ENCODE data around the gene VAT1L. TPM values are rescaled to one million over a fixed set of nuclear protein-coding genes. Genes with fewer than 3 reads are reported as not detected.

Gene VAT1L
- total RNA-seq, 6 experiments from 2014 or later: not detected

DNA sequence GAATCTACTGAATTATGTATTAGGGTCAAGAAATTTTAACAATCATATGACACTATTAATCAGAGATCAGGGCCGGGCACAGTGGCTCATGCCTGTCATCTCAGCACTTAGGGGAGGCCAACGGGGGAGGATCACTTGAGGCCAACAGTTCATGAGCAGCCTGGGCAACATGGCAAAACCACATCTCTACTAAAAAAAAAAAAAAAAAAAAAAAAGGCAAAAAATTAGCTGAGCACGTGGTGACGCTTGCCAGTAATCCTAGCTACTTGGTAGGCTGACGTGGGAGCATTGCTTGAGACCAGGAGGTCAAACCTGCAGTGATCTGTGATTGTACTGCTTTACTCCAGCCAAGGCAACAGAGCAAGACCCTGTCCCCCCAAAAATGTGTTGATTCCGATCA, 181.5 kb downstream of the VAT1L start:
- Mint-ChIP-seq H3K36me3 (ENCODE audit: low read depth) (peaks cover 7% of the 10 kb centered on the region), H3K27me3 (ENCODE audit: insufficient read depth) (no peaks in the 10 kb centered on the region; the same call in 1 of the 2 replicates), H3K9me3 (peaks cover 9% of the 10 kb centered on the region), H3K27ac (no peak overlapping the region), H3K4me3 (no peak overlapping the region), H3K4me1 (ENCODE audit: low read depth) (no peaks in the 10 kb centered on the region)
- DNase-seq: no peak
- TF ChIP-seq CTCF (IDR thresholded peaks at IDR 0.05): no peak

GRCh38 chr16:77970371-77970770, 182.0 kb downstream of the VAT1L start:
- DNase-seq: no peak
- H3K4me3 Mint-ChIP-seq: no peak overlapping the region
- no peak for TF ChIP-seq CTCF (IDR thresholded peaks at IDR 0.05)
- H3K27ac Mint-ChIP-seq: no peak overlapping the region
- no peaks in the 10 kb centered on the region for H3K4me1 Mint-ChIP-seq (ENCODE audit: low read depth)
- H3K27me3 Mint-ChIP-seq (ENCODE audit: insufficient read depth): no peaks in the 10 kb centered on the region
- H3K36me3 Mint-ChIP-seq (ENCODE audit: low read depth): 0 out of 2 replicates have a peak, but pooled peaks cover 4% of the 10 kb centered on the region
- peaks cover 9% of the 10 kb centered on the region; the same call in 1 of the 2 replicates for H3K9me3 Mint-ChIP-seq

DNA sequence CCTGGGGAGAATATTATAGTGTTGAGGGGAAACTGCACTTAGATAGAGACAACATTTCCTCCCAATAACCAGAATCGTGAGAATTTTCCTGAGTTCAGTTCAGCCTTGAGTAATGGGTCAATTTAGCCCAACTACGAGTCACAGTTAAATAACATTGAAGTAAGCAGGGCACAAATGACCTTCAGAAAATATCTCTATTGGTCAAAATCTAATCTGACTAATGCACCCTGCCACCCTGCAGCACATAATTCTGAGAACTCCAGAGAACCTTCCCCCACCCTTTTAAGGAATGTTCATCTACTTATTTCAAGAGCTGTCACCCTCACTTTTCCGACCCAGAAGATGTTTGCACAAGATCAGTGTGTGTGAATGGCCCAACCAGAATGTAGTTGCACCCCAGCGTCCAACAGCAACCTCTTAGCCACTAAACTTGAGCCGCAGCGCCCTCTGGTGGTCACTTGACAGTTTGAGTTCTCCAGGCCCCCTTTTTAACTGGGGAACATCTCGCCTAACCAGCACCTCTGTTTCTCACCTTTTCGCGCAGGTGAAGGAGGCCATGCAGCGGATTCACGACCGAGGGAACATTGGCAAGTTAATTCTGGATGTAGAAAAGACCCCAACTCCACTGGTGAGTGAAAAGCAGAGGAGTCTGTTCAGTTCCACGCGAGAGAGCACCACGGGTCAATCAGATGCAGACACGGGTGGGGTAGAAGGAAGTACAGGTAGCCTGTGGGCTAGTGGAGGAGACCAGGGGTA, 183.1 kb downstream of the VAT1L start:
- H3K27ac Mint-ChIP-seq: no peak overlapping the region
- no peaks in the 10 kb centered on the region for H3K27me3 Mint-ChIP-seq (ENCODE audit: insufficient read depth)
- no peak overlapping the region for H3K4me3 Mint-ChIP-seq
- peak; percentile 82 for TF ChIP-seq CTCF (IDR thresholded peaks at IDR 0.05)
- peak; percentile 45 for DNase-seq
- 0 out of 2 replicates have a peak, but pooled peaks cover 4% of the 10 kb centered on the region for H3K36me3 Mint-ChIP-seq (ENCODE audit: low read depth)
- H3K9me3 Mint-ChIP-seq: peaks cover 13% of the 10 kb centered on the region; the same call in 1 of the 2 replicates
- H3K4me1 Mint-ChIP-seq (ENCODE audit: low read depth): no peaks in the 10 kb centered on the region

GRCh38 chr16:77972062-77972392, 183.7 kb downstream of the VAT1L start:
- Mint-ChIP-seq H3K27ac (no peak overlapping the region), H3K4me1 (ENCODE audit: low read depth) (no peaks in the 10 kb centered on the region), H3K9me3 (peaks cover 15% of the 10 kb centered on the region; the same call in 1 of the 2 replicates), H3K27me3 (ENCODE audit: insufficient read depth) (no peaks in the 10 kb centered on the region), H3K4me3 (no peak overlapping the region), H3K36me3 (ENCODE audit: low read depth) (0 out of 2 replicates have a peak, but pooled peaks cover 4% of the 10 kb centered on the region)
- no peak for TF ChIP-seq CTCF (IDR thresholded peaks at IDR 0.05)
- DNase-seq: no peak

GRCh38 chr16:77974883-77975282, 186.5 kb downstream of the VAT1L start:
- DNase-seq: no peak
- H3K27ac Mint-ChIP-seq: no peak overlapping the region
- H3K4me3 Mint-ChIP-seq: no peak overlapping the region

More at GRCh38 chr16:77974883-77975282, 186.5 kb downstream of the VAT1L start:
- H3K4me1 Mint-ChIP-seq (ENCODE audit: low read depth): no peaks in the 10 kb centered on the region
- no peaks in the 10 kb centered on the region for H3K27me3 Mint-ChIP-seq (ENCODE audit: insufficient read depth)
- H3K9me3 Mint-ChIP-seq: peaks cover 33% of the 10 kb centered on the region; the same call in 1 of the 2 replicates
- 0 out of 2 replicates have a peak, but pooled peaks cover 4% of the 10 kb centered on the region for H3K36me3 Mint-ChIP-seq (ENCODE audit: low read depth)
- no peak for TF ChIP-seq CTCF (IDR thresholded peaks at IDR 0.05)

All from HFFc6 (cell line).